ENCODE measurements around the gene RAET1G.
A peak's percentile ranks its signal among the peaks of the same experiment; 100 is the strongest.
"Not testable (repeated sequence)": the region's sequence is repeated elsewhere in the genome, so short reads cannot be mapped to it uniquely, and the experiment has no call there.

RAET1G gene

DNA sequence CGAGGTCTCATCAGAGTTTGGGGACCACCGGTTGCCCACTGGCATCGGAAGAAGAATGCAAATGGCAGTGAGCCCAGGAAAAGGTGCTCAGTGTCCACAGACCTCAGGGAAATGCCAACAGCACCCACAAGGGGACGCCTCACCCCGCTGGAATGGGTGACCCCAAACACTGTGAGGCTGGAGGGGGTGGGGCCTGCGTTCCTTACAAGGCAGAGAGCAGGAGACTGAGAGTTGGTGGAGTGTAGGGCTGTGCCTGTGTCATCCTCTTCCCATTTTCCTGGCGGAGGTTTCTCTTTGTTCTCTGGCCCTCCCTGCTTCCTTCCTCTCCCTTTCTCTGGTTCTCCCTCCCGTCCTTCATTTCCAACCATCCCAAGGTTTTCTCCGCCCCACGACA lies 31.0 kb upstream of the RAET1G start:
- DNase-seq (ENCODE audit: low read depth) = not testable (repeated sequence)

DNA sequence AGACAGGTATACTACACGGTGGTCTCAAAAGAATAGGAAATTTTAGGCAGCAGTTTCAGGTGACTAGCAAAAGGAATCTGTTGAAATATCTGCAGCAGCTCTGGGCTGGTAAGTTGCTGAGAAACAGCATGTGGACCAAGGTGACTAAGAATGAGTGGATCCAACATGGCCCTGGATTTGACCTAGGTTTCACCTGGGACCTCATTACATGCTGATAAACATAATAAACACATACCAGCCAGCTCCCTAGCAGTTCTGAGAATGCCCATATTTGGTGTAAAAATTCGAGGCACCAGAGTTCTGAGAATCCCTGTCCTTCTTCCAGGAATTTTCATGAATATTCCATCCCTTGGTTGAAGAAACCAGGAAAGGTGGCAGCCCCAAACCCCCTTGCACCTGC lies 30.5 kb upstream of the RAET1G start:
- H3K4me3 ChIP-seq (ENCODE audit: low read length) = not testable (repeated sequence)
- peak; percentile 46 for DNase-seq (ENCODE audit: low read depth)

More for the DNA sequence above, 31.0 kb upstream of the RAET1G start:
- H3K4me3 ChIP-seq (ENCODE audit: low read length) = not testable (repeated sequence)

DNA sequence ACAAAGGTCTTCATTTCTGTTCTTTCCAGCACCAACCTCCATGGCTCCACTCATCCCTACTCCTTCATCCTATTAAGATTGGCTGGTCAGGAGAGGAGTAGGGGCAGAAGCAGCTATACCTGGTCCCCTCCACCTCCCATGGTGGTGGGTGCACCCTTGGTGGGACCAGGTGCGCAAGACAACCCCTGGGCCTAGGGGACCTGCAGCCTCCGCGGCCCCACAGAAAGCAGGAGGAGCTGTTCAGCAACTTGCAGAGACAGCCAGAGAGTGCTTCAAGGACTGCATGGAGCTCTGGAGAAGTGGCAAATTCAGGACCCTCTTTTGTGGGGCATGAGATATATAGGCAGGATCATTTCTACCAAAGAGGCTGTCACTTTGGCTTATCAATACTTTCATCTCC lies 28.7 kb upstream of the RAET1G start:
- DNase-seq (ENCODE audit: low read depth) = no peak
- TF ChIP-seq, protein P1, sequence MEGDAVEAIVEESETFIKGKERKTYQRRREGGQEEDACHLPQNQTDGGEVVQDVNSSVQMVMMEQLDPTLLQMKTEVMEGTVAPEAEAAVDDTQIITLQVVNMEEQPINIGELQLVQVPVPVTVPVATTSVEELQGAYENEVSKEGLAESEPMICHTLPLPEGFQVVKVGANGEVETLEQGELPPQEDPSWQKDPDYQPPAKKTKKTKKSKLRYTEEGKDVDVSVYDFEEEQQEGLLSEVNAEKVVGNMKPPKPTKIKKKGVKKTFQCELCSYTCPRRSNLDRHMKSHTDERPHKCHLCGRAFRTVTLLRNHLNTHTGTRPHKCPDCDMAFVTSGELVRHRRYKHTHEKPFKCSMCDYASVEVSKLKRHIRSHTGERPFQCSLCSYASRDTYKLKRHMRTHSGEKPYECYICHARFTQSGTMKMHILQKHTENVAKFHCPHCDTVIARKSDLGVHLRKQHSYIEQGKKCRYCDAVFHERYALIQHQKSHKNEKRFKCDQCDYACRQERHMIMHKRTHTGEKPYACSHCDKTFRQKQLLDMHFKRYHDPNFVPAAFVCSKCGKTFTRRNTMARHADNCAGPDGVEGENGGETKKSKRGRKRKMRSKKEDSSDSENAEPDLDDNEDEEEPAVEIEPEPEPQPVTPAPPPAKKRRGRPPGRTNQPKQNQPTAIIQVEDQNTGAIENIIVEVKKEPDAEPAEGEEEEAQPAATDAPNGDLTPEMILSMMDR (IDR thresholded peaks at IDR 0.05; ENCODE audit: insufficient read depth, low read depth, low read length, missing control alignments) = no peak
- H3K4me3 ChIP-seq (ENCODE audit: low read length) = no peak overlapping the region

DNA sequence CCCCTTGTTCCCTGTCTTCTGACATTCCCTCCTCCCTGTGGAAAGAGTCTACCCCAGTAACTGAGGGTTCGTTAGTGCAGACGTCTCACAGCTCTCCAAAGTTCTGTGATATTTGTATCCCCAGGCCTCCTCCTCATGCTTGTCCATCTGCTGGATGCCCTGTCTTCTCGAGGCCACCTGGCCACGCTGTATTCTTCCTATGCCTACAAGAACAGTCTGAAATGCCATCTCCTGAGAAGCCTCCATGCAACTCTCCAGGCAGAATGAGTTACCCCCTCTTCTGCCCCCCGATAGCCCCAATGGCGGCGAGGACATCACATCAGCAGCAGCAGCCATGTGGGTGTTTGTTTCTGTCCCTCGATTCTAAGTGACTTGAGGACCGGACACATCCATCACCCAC lies 28.2 kb upstream of the RAET1G start:
- TF ChIP-seq, protein P1 (IDR thresholded peaks at IDR 0.05; ENCODE audit: insufficient read depth, low read depth, low read length, missing control alignments) = no peak
- no peak for DNase-seq (ENCODE audit: low read depth)
- H3K4me3 ChIP-seq (ENCODE audit: low read length) = no peak overlapping the region

DNA sequence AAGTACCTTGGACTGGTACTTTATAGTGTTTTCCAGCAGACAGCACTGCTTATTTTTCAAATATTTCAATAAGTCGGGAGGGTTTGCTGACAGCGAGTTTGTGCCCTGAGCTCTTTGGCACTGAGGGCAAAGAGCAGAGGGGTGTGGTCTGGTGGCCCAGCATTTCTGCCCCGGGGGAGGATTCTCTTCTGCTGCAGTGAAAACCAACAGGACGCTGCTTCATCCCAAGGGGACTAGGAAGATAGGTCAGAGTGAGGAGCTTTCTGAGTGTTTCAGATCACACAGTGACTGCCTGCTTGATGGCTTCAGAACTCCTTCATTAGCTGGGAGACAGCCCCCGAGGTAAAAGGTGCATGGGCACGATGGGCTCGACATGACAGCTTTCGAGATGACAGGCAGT lies 27.5 kb upstream of the RAET1G start:
- no peak overlapping the region for H3K4me3 ChIP-seq (ENCODE audit: low read length)
- TF ChIP-seq, protein P1 (IDR thresholded peaks at IDR 0.05; ENCODE audit: insufficient read depth, low read depth, low read length, missing control alignments) = no peak
- DNase-seq (ENCODE audit: low read depth) = no peak

DNA sequence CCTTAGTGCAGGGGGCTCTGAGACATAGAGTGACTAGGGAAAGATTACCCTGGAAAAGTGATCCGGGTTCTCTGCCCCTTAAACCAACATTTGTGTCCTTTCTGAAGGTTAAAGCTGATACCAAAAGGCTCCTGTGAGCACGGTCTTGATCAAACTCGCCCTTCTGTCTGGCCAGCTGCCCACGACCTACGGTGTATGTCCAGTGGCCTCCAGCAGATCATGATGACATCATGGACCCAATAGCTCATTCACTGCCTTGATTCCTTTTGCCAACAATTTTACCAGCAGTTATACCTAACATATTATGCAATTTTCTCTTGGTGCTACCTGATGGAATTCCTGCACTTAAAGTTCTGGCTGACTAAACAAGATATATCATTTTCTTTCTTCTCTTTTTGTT lies 25.7 kb upstream of the RAET1G start:
- TF ChIP-seq, protein P1 (IDR thresholded peaks at IDR 0.05; ENCODE audit: insufficient read depth, low read depth, low read length, missing control alignments) = no peak
- no peak for DNase-seq (ENCODE audit: low read depth)
- H3K4me3 ChIP-seq (ENCODE audit: low read length) = no peak overlapping the region

DNA sequence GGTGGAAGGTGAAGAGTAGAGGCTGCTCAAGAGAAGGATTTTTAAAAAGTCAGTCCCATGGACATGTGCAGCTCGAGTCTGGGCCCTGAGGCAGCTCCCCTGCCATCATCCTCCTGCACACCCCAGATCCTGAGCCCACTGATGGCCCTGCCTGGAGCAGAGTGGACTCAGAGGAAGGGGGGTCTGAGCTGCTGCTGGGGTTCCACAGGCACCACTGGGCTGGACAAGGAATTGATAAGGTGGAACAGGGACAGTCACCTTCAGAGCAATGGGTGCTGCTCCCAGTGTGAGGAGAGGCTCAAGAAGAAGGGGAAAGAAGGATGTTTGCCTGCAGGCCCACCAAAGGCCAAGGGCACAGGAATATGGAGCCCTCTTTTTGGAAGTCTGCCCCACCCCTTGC lies 25.1 kb upstream of the RAET1G start:
- TF ChIP-seq, protein P1 (IDR thresholded peaks at IDR 0.05; ENCODE audit: insufficient read depth, low read depth, low read length, missing control alignments) = no peak
- no peak for DNase-seq (ENCODE audit: low read depth)
- no peak overlapping the region for H3K4me3 ChIP-seq (ENCODE audit: low read length)

DNA sequence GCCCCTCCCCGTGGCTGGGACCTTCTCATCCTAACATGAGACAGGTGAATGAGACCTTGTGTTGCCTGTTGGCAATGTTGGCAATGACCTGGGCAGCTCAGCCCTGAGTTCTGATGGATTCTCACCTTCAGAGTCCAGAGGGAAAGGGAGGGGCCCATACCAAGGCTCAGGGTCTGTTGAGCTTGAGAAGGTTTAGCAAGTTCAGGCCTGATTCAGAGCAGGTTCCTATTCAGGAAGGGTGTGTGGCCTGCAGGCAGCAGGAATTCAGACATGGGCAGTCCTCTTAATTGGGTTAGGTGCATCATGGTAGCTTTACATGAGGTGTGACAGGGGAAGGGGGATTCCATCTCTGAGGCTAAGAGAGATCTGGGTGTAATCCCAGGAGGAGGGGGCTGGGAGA lies 24.6 kb upstream of the RAET1G start:
- DNase-seq (ENCODE audit: low read depth); H3K4me3 ChIP-seq (ENCODE audit: low read length): not testable (repeated sequence)

DNA sequence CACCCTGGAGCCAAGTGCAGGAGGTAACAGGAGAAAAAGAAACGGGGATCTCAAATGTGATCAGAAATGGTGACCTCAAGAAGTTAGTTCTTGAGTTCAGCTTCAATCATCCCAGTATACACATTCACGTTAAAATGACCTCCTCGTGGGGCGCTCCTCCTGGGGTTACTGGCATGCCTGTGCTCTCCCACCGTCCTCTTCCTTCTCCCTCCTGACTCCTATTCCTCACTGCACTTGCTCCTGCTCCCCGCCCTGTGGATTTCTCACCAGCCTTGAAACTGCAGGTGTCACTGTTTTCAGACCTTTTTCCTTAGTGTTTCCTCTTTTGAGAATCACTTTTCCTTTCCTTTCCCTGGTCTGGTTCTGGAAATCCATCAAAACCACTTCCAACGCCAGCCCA lies 23.7 kb upstream of the RAET1G start:
- not testable (repeated sequence) for H3K4me3 ChIP-seq (ENCODE audit: low read length); DNase-seq (ENCODE audit: low read depth)

DNA sequence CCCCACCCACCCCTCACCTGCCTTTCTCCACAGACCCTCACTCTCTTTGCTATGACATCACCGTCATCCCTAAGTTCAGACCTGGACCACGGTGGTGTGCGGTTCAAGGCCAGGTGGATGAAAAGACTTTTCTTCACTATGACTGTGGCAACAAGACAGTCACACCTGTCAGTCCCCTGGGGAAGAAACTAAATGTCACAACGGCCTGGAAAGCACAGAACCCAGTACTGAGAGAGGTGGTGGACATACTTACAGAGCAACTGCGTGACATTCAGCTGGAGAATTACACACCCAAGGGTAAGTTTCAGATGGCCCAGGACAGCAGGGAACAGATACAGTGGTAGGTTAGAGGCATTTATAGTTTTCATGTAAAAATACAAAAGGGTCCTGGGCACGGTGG lies 22.4 kb upstream of the RAET1G start:
- DNase-seq (ENCODE audit: low read depth); H3K4me3 ChIP-seq (ENCODE audit: low read length): not testable (repeated sequence)

DNA sequence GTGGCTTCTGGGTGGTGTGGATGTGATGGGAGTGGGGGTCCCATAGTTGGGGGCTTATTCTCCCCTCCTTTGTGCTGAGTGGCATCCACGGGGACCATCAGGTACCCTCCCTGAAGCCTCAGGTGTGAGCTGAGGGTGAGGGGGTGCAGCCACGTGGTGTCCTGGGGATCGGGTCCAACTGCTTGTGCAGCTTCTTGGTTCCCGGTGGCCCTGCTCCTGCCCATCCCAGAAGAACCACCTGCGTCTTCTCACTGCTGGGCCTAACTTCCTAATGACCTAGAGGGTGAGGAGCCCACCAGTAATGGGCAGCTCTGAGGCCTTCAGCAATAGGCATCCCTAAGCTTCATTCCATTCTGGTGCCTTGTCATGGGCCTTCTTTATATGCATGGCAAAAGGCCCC lies 20.4 kb upstream of the RAET1G start:
- not testable (repeated sequence) for DNase-seq (ENCODE audit: low read depth); H3K4me3 ChIP-seq (ENCODE audit: low read length)

Measured in epithelial cell of esophagus (primary cell).